ENCODE results near the gene TEX101.

TEX101 gene

GRCh38 chr19:43420954-43421353, 6.3 kb downstream of the TEX101 start:
- Histone ChIP-seq H3K4me1 (ENCODE audit: control insufficient read depth, insufficient read depth, low read length) (peaks cover 8% of the 10 kb centered on the region; the same call in 1 of the 2 replicates), H3K36me3 (ENCODE audit: control insufficient read depth, insufficient read depth, low read length) (no peaks in the 10 kb centered on the region), H3K4me3 (ENCODE audit: low read depth, low read length) (no peak overlapping the region), H3K9ac (ENCODE audit: low read depth, low read length) (no peak overlapping the region), H3K27me3 (ENCODE audit: control insufficient read depth, insufficient read depth, low read length) (no peaks in the 10 kb centered on the region), H3K27ac (ENCODE audit: low read depth, low read length) (no peak overlapping the region), H3K9me3 (ENCODE audit: control insufficient read depth, insufficient read depth, low read length) (no peaks in the 10 kb centered on the region)

- Histone ChIP-seq H3K4me1 (ENCODE audit: control insufficient read depth, insufficient read depth, low read length) (peaks cover 8% of the 10 kb centered on the region; the same call in 1 of the 2 replicates), H3K27ac (ENCODE audit: low read depth, low read length) (no peak overlapping the region), H3K9me3 (ENCODE audit: control insufficient read depth, insufficient read depth, low read length) (no peaks in the 10 kb centered on the region), H3K9ac (ENCODE audit: low read depth, low read length) (no peak overlapping the region), H3K4me3 (ENCODE audit: low read depth, low read length) (no peak overlapping the region), H3K36me3 (ENCODE audit: control insufficient read depth, insufficient read depth, low read length) (no peaks in the 10 kb centered on the region), H3K27me3 (ENCODE audit: control insufficient read depth, insufficient read depth, low read length) (no peaks in the 10 kb centered on the region)
These were observed 7.5 kb downstream of the TEX101 start for GRCh38 chr19:43422000-43422688.

GRCh38 chr19:43422689-43423066, 8.0 kb downstream of the TEX101 start:
- Histone ChIP-seq H3K36me3 (ENCODE audit: control insufficient read depth, insufficient read depth, low read length) (no peaks in the 10 kb centered on the region), H3K9me3 (ENCODE audit: control insufficient read depth, insufficient read depth, low read length) (no peaks in the 10 kb centered on the region), H3K9ac (ENCODE audit: low read depth, low read length) (no peak overlapping the region), H3K4me3 (ENCODE audit: low read depth, low read length) (no peak overlapping the region), H3K27me3 (ENCODE audit: control insufficient read depth, insufficient read depth, low read length) (no peaks in the 10 kb centered on the region), H3K27ac (ENCODE audit: low read depth, low read length) (no peak overlapping the region), H3K4me1 (ENCODE audit: control insufficient read depth, insufficient read depth, low read length) (peaks cover 8% of the 10 kb centered on the region; the same call in 1 of the 2 replicates)

- Histone ChIP-seq H3K36me3 (ENCODE audit: control insufficient read depth, insufficient read depth, low read length) (no peaks in the 10 kb centered on the region), H3K9ac (ENCODE audit: low read depth, low read length) (no peak overlapping the region), H3K4me3 (ENCODE audit: low read depth, low read length) (no peak overlapping the region), H3K27ac (ENCODE audit: low read depth, low read length) (no peak overlapping the region), H3K4me1 (ENCODE audit: control insufficient read depth, insufficient read depth, low read length) (peaks cover 8% of the 10 kb centered on the region; the same call in 1 of the 2 replicates), H3K9me3 (ENCODE audit: control insufficient read depth, insufficient read depth, low read length) (no peaks in the 10 kb centered on the region), H3K27me3 (ENCODE audit: control insufficient read depth, insufficient read depth, low read length) (no peaks in the 10 kb centered on the region)
These were observed 9.1 kb downstream of the TEX101 start for GRCh38 chr19:43423779-43424178.

GRCh38 chr19:43425567-43426392, 11.1 kb downstream of the TEX101 start:
- Histone ChIP-seq H3K27ac (ENCODE audit: low read depth, low read length) (no peak overlapping the region), H3K4me3 (ENCODE audit: low read depth, low read length) (no peak overlapping the region), H3K9ac (ENCODE audit: low read depth, low read length) (no peak overlapping the region)

GRCh38 chr19:43429395-43429794, 14.7 kb downstream of the TEX101 start:
- no peak overlapping the region for H3K4me3 ChIP-seq (ENCODE audit: low read depth, low read length)
- H3K9ac ChIP-seq (ENCODE audit: low read depth, low read length): no peak overlapping the region
- no peak overlapping the region for H3K27ac ChIP-seq (ENCODE audit: low read depth, low read length)
- no peaks in the 10 kb centered on the region for H3K27me3 ChIP-seq (ENCODE audit: control insufficient read depth, insufficient read depth, low read length)
- H3K4me1 ChIP-seq (ENCODE audit: control insufficient read depth, insufficient read depth, low read length): no peaks in the 10 kb centered on the region
- no peaks in the 10 kb centered on the region for H3K36me3 ChIP-seq (ENCODE audit: control insufficient read depth, insufficient read depth, low read length)
- H3K9me3 ChIP-seq (ENCODE audit: control insufficient read depth, insufficient read depth, low read length): no peaks in the 10 kb centered on the region

More at GRCh38 chr19:43425567-43426392, 11.1 kb downstream of the TEX101 start:
- H3K27me3 ChIP-seq (ENCODE audit: control insufficient read depth, insufficient read depth, low read length): no peaks in the 10 kb centered on the region
- no peaks in the 10 kb centered on the region for H3K9me3 ChIP-seq (ENCODE audit: control insufficient read depth, insufficient read depth, low read length)
- no peaks in the 10 kb centered on the region for H3K36me3 ChIP-seq (ENCODE audit: control insufficient read depth, insufficient read depth, low read length)
- H3K4me1 ChIP-seq (ENCODE audit: control insufficient read depth, insufficient read depth, low read length): 0 out of 2 replicates have a peak, but pooled peaks cover under 1% of the 10 kb centered on the region

GRCh38 chr19:43430142-43430710, 15.5 kb downstream of the TEX101 start:
- Histone ChIP-seq H3K4me3 (ENCODE audit: low read depth, low read length) (no peak overlapping the region), H3K9ac (ENCODE audit: low read depth, low read length) (no peak overlapping the region), H3K36me3 (ENCODE audit: control insufficient read depth, insufficient read depth, low read length) (no peaks in the 10 kb centered on the region), H3K4me1 (ENCODE audit: control insufficient read depth, insufficient read depth, low read length) (no peaks in the 10 kb centered on the region), H3K27me3 (ENCODE audit: control insufficient read depth, insufficient read depth, low read length) (no peaks in the 10 kb centered on the region), H3K9me3 (ENCODE audit: control insufficient read depth, insufficient read depth, low read length) (no peaks in the 10 kb centered on the region), H3K27ac (ENCODE audit: low read depth, low read length) (no peak overlapping the region)

GRCh38 chr19:43430976-43431375, 16.3 kb downstream of the TEX101 start:
- Histone ChIP-seq H3K27ac (ENCODE audit: low read depth, low read length) (no peak overlapping the region), H3K9ac (ENCODE audit: low read depth, low read length) (no peak overlapping the region), H3K9me3 (ENCODE audit: control insufficient read depth, insufficient read depth, low read length) (no peaks in the 10 kb centered on the region), H3K4me1 (ENCODE audit: control insufficient read depth, insufficient read depth, low read length) (no peaks in the 10 kb centered on the region), H3K36me3 (ENCODE audit: control insufficient read depth, insufficient read depth, low read length) (no peaks in the 10 kb centered on the region), H3K4me3 (ENCODE audit: low read depth, low read length) (no peak overlapping the region), H3K27me3 (ENCODE audit: control insufficient read depth, insufficient read depth, low read length) (no peaks in the 10 kb centered on the region)

GRCh38 chr19:43433358-43433673, 18.6 kb downstream of the TEX101 start:
- Histone ChIP-seq H3K36me3 (ENCODE audit: control insufficient read depth, insufficient read depth, low read length) (no peaks in the 10 kb centered on the region), H3K4me3 (ENCODE audit: low read depth, low read length) (no peak overlapping the region), H3K9me3 (ENCODE audit: control insufficient read depth, insufficient read depth, low read length) (no peaks in the 10 kb centered on the region), H3K9ac (ENCODE audit: low read depth, low read length) (no peak overlapping the region), H3K27me3 (ENCODE audit: control insufficient read depth, insufficient read depth, low read length) (no peaks in the 10 kb centered on the region), H3K4me1 (ENCODE audit: control insufficient read depth, insufficient read depth, low read length) (no peaks in the 10 kb centered on the region), H3K27ac (ENCODE audit: low read depth, low read length) (no peak overlapping the region)

GRCh38 chr19:43433689-43434088, 19.0 kb downstream of the TEX101 start:
- no peaks in the 10 kb centered on the region for H3K36me3 ChIP-seq (ENCODE audit: control insufficient read depth, insufficient read depth, low read length)
- no peaks in the 10 kb centered on the region for H3K4me1 ChIP-seq (ENCODE audit: control insufficient read depth, insufficient read depth, low read length)
- H3K9ac ChIP-seq (ENCODE audit: low read depth, low read length): no peak overlapping the region
- no peak overlapping the region for H3K27ac ChIP-seq (ENCODE audit: low read depth, low read length)
- no peaks in the 10 kb centered on the region for H3K27me3 ChIP-seq (ENCODE audit: control insufficient read depth, insufficient read depth, low read length)
- no peak overlapping the region for H3K4me3 ChIP-seq (ENCODE audit: low read depth, low read length)
- no peaks in the 10 kb centered on the region for H3K9me3 ChIP-seq (ENCODE audit: control insufficient read depth, insufficient read depth, low read length)

- Histone ChIP-seq H3K27ac (ENCODE audit: low read depth, low read length) (no peak overlapping the region), H3K36me3 (ENCODE audit: control insufficient read depth, insufficient read depth, low read length) (no peaks in the 10 kb centered on the region), H3K4me3 (ENCODE audit: low read depth, low read length) (no peak overlapping the region), H3K9me3 (ENCODE audit: control insufficient read depth, insufficient read depth, low read length) (0 out of 2 replicates have a peak, but pooled peaks cover 3% of the 10 kb centered on the region), H3K4me1 (ENCODE audit: control insufficient read depth, insufficient read depth, low read length) (no peaks in the 10 kb centered on the region), H3K27me3 (ENCODE audit: control insufficient read depth, insufficient read depth, low read length) (no peaks in the 10 kb centered on the region), H3K9ac (ENCODE audit: low read depth, low read length) (no peak overlapping the region)
These were observed 21.1 kb downstream of the TEX101 start for GRCh38 chr19:43435775-43436174.
